ENCODE data around the gene MYH15. TPM values are rescaled to one million over a fixed set of nuclear protein-coding genes. Genes with fewer than 3 reads are reported as not detected.

Gene MYH15
- total and polyA plus RNA-seq, 2 of the 4 experiments (the other 2 are of a cell fraction): 0.10 to 0.36 TPM

DNA sequence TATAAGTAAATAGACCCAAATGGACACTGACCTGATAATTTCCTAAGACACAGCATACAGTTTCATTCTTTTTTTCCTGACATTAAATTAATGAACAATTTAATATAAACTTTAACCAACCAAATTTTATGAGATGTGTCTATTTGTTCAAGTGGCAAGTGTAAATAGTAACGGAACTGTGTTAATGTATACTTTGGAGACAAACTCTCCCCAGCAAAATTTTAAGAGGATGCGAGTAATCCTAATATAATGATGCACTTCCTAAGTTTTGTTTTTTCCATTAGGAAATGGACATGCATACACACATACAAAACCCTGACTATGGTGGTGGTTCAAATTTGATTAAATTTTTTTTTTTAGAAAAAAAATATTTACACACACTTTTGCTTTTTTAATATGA is 38.5 kb upstream of the MYH15 start:
- in situ Hi-C loops (cut with MboI; ENCODE audit: low sequenced_read_pairs): no loop called here
- no TSS peak for BruUV-seq (replicated peaks)
- TF ChIP-seq CHD1 (IDR thresholded peaks at IDR 0.05; ENCODE audit: low read depth, low read length) (no peak), MXI1 (IDR thresholded peaks at IDR 0.05; ENCODE audit: borderline replicate concordance, low read depth, low read length) (no peak), BHLHE40 (IDR thresholded peaks at IDR 0.05; ENCODE audit: low read depth, low read length) (no peak), NFE2L2 (IDR thresholded peaks at IDR 0.05; ENCODE audit: low read depth, low read length) (no peak), MAZ (IDR thresholded peaks at IDR 0.05; ENCODE audit: borderline replicate concordance, low read depth, low read length) (no peak), FOS (IDR thresholded peaks at IDR 0.05; ENCODE audit: low read depth, low read length) (no peak), RCOR1 (IDR thresholded peaks at IDR 0.05; ENCODE audit: insufficient replicate concordance, low read length) (no peak), SMC3 (IDR thresholded peaks at IDR 0.05; ENCODE audit: low read depth, low read length) (no peak), RAD21 (IDR thresholded peaks at IDR 0.05; ENCODE audit: low read length) (no peak), MAFK (IDR thresholded peaks at IDR 0.05; ENCODE audit: low read depth, low read length) (no peak)
- TF ChIP-seq, protein P1, sequence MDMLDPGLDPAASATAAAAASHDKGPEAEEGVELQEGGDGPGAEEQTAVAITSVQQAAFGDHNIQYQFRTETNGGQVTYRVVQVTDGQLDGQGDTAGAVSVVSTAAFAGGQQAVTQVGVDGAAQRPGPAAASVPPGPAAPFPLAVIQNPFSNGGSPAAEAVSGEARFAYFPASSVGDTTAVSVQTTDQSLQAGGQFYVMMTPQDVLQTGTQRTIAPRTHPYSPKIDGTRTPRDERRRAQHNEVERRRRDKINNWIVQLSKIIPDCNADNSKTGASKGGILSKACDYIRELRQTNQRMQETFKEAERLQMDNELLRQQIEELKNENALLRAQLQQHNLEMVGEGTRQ (IDR thresholded peaks at IDR 0.05; ENCODE audit: low read depth, low read length): no peak
- TF ChIP-seq, protein P2, sequence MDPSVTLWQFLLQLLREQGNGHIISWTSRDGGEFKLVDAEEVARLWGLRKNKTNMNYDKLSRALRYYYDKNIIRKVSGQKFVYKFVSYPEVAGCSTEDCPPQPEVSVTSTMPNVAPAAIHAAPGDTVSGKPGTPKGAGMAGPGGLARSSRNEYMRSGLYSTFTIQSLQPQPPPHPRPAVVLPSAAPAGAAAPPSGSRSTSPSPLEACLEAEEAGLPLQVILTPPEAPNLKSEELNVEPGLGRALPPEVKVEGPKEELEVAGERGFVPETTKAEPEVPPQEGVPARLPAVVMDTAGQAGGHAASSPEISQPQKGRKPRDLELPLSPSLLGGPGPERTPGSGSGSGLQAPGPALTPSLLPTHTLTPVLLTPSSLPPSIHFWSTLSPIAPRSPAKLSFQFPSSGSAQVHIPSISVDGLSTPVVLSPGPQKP (IDR thresholded peaks at IDR 0.05; ENCODE audit: borderline replicate concordance, low read depth, low read length): no peak
- H3K36me3 ChIP-seq (ENCODE audit: control insufficient read depth, insufficient read depth, low read length): no peaks in the 10 kb centered on the region
- no peaks in the 10 kb centered on the region for H3K9me3 ChIP-seq (ENCODE audit: control insufficient read depth, insufficient read depth, low read length)
- H3K79me1 ChIP-seq (ENCODE audit: low read depth in 1 of 2, low read length in 2 of 2): no peaks in the 10 kb centered on the region; a peak in 1 of 4 replicates
- H3K4me2 ChIP-seq (ENCODE audit: low read depth, low read length): no peak overlapping the region
- no peaks in the 10 kb centered on the region for H3K27me3 ChIP-seq (ENCODE audit: control insufficient read depth, insufficient read depth, low read length)
- ChIA-PET CTCF (no interaction called here), POLR2A (ENCODE audit: unreplicated experiment) (no interaction called here)
- no peak for DNase-seq
- no peak overlapping the region for H2BK15ac ChIP-seq (ENCODE audit: low read depth, low read length)
- H2AK5ac ChIP-seq (ENCODE audit: low read depth, low read length): no peak overlapping the region
- no peak overlapping the region for H3K56ac ChIP-seq (ENCODE audit: extremely low read depth, insufficient read depth, low read length)
- no peak overlapping the region for H2AK9ac ChIP-seq (replicated peaks; ENCODE audit: low read depth, low read length, poor library complexity)
- H3K27ac ChIP-seq (ENCODE audit: insufficient read depth, low read length): no peak overlapping the region
- no peaks in the 10 kb centered on the region for H4K20me1 ChIP-seq (ENCODE audit: insufficient read depth, low read length)
- no peak overlapping the region for H2BK120ac ChIP-seq (ENCODE audit: low read depth, low read length)
- intact Hi-C loops (cut with micrococcal nuclease): loop anchor here (10.0 kb wide), 1 partner anchor 324 kb away; the partner anchor contains the start of gene IFT57
- H2BK20ac ChIP-seq (ENCODE audit: low read depth, low read length): no peak overlapping the region
- H3K14ac ChIP-seq (replicated peaks; ENCODE audit: low read depth, low read length): no peak overlapping the region
- no peak overlapping the region for H4K91ac ChIP-seq (ENCODE audit: insufficient read depth, low read depth, low read length)
- no peak overlapping the region for H3K4ac ChIP-seq (ENCODE audit: low read depth, low read length)
- no CpG with 5 or more reads among the region's 2 CpGs for WGBS, 2 experiments (ENCODE audit: extremely low coverage in 2 of 2, insufficient read length in 1 of 2)
- H4K5ac ChIP-seq (ENCODE audit: low read depth, low read length): no peak overlapping the region
- no peak overlapping the region for H2BK5ac ChIP-seq (ENCODE audit: low read depth, low read length, poor library complexity, severe bottlenecking)
- no peak overlapping the region for H2AFZ ChIP-seq (replicated peaks; ENCODE audit: low read length, poor library complexity)
- no peak overlapping the region for H4K8ac ChIP-seq (ENCODE audit: low read depth in 2 of 2, low read length in 2 of 2)
- no peak for ATAC-seq (ENCODE audit: low read depth)
- no peak overlapping the region for H3K18ac ChIP-seq (ENCODE audit: low read depth, low read length)
- H3K9ac ChIP-seq (ENCODE audit: low read depth, low read length): no peak overlapping the region
- no peak overlapping the region for H3K4me3 ChIP-seq (ENCODE audit: insufficient read depth, low read depth, low read length)
- H3K23ac ChIP-seq (ENCODE audit: low read depth, low read length): no peak overlapping the region
- no peaks in the 10 kb centered on the region for H3K9me1 ChIP-seq (ENCODE audit: insufficient read depth, low read length)
- dilution Hi-C loops (cut with HindIII; ENCODE audit: low sequenced_read_pairs, unreplicated experiment): no loop called here
- peaks cover under 1% of the 10 kb centered on the region; the same call in 1 of the 2 replicates for H3K4me1 ChIP-seq (ENCODE audit: control insufficient read depth, insufficient read depth, low read length)

Measured in IMR-90 (cell line).